Right forelimb (tissue), 1 donor: ENCODE measurements around the gene NEK4.
"Not testable (repeated sequence)": the region's sequence is repeated elsewhere in the genome, so short reads cannot be mapped to it uniquely, and the experiment has no call there.

ENCODE experiments used
- DNase-seq: peaks from one replicate; pipeline ENCODE4 v3.0.0-alpha.2; 2018

Gene NEK4

GRCh38 chr3:52730681-52731080 is 40.1 kb downstream of the NEK4 start:
- no peak for DNase-seq

GRCh38 chr3:52728753-52729152 is 42.0 kb downstream of the NEK4 start:
- not testable (repeated sequence) for DNase-seq

GRCh38 chr3:52724511-52724910 is 46.2 kb downstream of the NEK4 start:
- DNase-seq, result no peak

GRCh38 chr3:52723935-52724334 is 46.8 kb downstream of the NEK4 start:
- no peak for DNase-seq

- no peak for DNase-seq
These were observed 48.2 kb downstream of the NEK4 start for GRCh38 chr3:52722491-52722890.

- DNase-seq, result no peak
These were observed 49.1 kb downstream of the NEK4 start for GRCh38 chr3:52721730-52722008.

- DNase-seq, result no peak
These were observed 49.6 kb downstream of the NEK4 start for GRCh38 chr3:52721002-52721729.

GRCh38 chr3:52719618-52720017 is 51.1 kb downstream of the NEK4 start:
- no peak for DNase-seq

GRCh38 chr3:52715714-52716305 is 54.9 kb downstream of the NEK4 start:
- no peak for DNase-seq

- no peak for DNase-seq
These were observed 56.1 kb downstream of the NEK4 start for GRCh38 chr3:52714335-52715302.

GRCh38 chr3:52712291-52713212 is 58.2 kb downstream of the NEK4 start:
- no peak for DNase-seq

GRCh38 chr3:52710512-52710911 is 60.2 kb downstream of the NEK4 start:
- no peak for DNase-seq

GRCh38 chr3:52707585-52707984 is 63.2 kb downstream of the NEK4 start:
- no peak for DNase-seq

GRCh38 chr3:52705688-52706686 is 64.8 kb downstream of the NEK4 start, which contains the start of the genes GLT8D1 and SPCS1:
TSS of gene GLT8D1 (minus strand) at chr3:52705791. CDS start at chr3:52700460, 5,331 bp downstream.
TSS of gene SPCS1 (plus strand) at chr3:52706106. CDS start at chr3:52706247, 141 bp downstream.
- DNase-seq, result peak; percentile 93

GRCh38 chr3:52705438-52705687 is 65.4 kb downstream of the NEK4 start:
- DNase-seq, result no peak

GRCh38 chr3:52704611-52705437 is 65.9 kb downstream of the NEK4 start:
- peak; percentile 64 for DNase-seq

- no peak for DNase-seq
These were observed 67.4 kb downstream of the NEK4 start for GRCh38 chr3:52703341-52703740.

GRCh38 chr3:52697632-52697965 is 73.1 kb downstream of the NEK4 start:
- DNase-seq, result no peak

GRCh38 chr3:52696830-52697631 is 73.7 kb downstream of the NEK4 start:
- DNase-seq, result no peak
